Activated naive CD8-positive, alpha-beta T cell treated with anti-CD3 and anti-CD28 coated beads, Interleukin-2, amount 50 U/mL, for 24 hours (primary cell): ENCODE results near the gene RAP1A.
A peak's percentile ranks its signal among the peaks of the same experiment; 100 is the strongest.
"Not testable (repeated sequence)": the region's sequence is repeated elsewhere in the genome, so short reads cannot be mapped to it uniquely, and the experiment has no call there.

Source experiments
- ATAC-seq: fragments of 150-1000 bp; cut with Tn5 transposase; one replicate; pipeline ENCODE4 v1.10.0; 2021
- DNase-seq: peaks from one replicate; pipeline ENCODE4 v3.0.0; 2021
- H3K27ac Mint-ChIP-seq: one replicate; pipeline ENCODE4 v1.8.0; 2021; ENCODE audit warnings: mild to moderate bottlenecking, mixed read lengths
- H3K27me3 Mint-ChIP-seq: one replicate; pipeline ENCODE4 v1.8.0; 2021; ENCODE audit warnings: mixed read lengths
- H3K36me3 Mint-ChIP-seq: one replicate; pipeline ENCODE4 v1.8.0; 2021; ENCODE audit warnings: low read depth, mixed read lengths
- H3K4me1 Mint-ChIP-seq: one replicate; pipeline ENCODE4 v1.8.0; 2021; ENCODE audit warnings: mixed read lengths
- H3K4me3 Mint-ChIP-seq: one replicate; pipeline ENCODE4 v1.8.0; 2021; ENCODE audit warnings: mild to moderate bottlenecking, moderate library complexity, mixed read lengths
- H3K9me3 Mint-ChIP-seq: one replicate; pipeline ENCODE4 v1.8.0; 2021; ENCODE audit warnings: mixed read lengths

Gene RAP1A

GRCh38 chr1:111630567-111630966 is 11.0 kb downstream of the RAP1A start:
- no peak for DNase-seq
- Mint-ChIP-seq H3K4me1 (peaks cover 85% of the 10 kb centered on the region), H3K9me3 (no peaks in the 10 kb centered on the region), H3K36me3 (peaks cover 27% of the 10 kb centered on the region), H3K27me3 (no peaks in the 10 kb centered on the region), H3K27ac (peak overlapping the region; percentile 88), H3K4me3 (no peak overlapping the region)
- no peak for ATAC-seq

GRCh38 chr1:111631502-111631901 is 11.9 kb downstream of the RAP1A start:
- Mint-ChIP-seq H3K9me3 (no peaks in the 10 kb centered on the region), H3K27me3 (no peaks in the 10 kb centered on the region), H3K36me3 (peaks cover 30% of the 10 kb centered on the region), H3K27ac (peak overlapping the region; percentile 88), H3K4me1 (peaks cover 85% of the 10 kb centered on the region), H3K4me3 (no peak overlapping the region)
- ATAC-seq (peak; percentile 74), DNase-seq (no peak)

- H3K9me3 Mint-ChIP-seq, H3K4me3 Mint-ChIP-seq, H3K27me3 Mint-ChIP-seq, DNase-seq, ATAC-seq: not testable (repeated sequence)
- Mint-ChIP-seq H3K27ac (peak overlapping the region; percentile 23), H3K4me1 (peaks cover 85% of the 10 kb centered on the region), H3K36me3 (peaks cover 27% of the 10 kb centered on the region)
These were observed 13.2 kb downstream of the RAP1A start for GRCh38 chr1:111632771-111633170.

GRCh38 chr1:111633736-111634247 is 14.2 kb downstream of the RAP1A start:
- ATAC-seq, result peak; percentile 53
- no peaks in the 10 kb centered on the region for H3K27me3 Mint-ChIP-seq
- H3K36me3 Mint-ChIP-seq, result peaks cover 23% of the 10 kb centered on the region
- no peaks in the 10 kb centered on the region for H3K9me3 Mint-ChIP-seq
- H3K4me1 Mint-ChIP-seq, result peaks cover 84% of the 10 kb centered on the region
- DNase-seq, result no peak
- H3K4me3 Mint-ChIP-seq, result no peak overlapping the region
- H3K27ac Mint-ChIP-seq, result peak overlapping the region; percentile 9

GRCh38 chr1:111635324-111636009 is 15.9 kb downstream of the RAP1A start:
- Mint-ChIP-seq H3K4me1 (peaks cover 79% of the 10 kb centered on the region), H3K4me3 (no peak overlapping the region), H3K27me3 (no peaks in the 10 kb centered on the region), H3K27ac (no peak overlapping the region), H3K36me3 (peaks cover 18% of the 10 kb centered on the region), H3K9me3 (no peaks in the 10 kb centered on the region)
- ATAC-seq (no peak), DNase-seq (no peak)

GRCh38 chr1:111638320-111638719 is 18.7 kb downstream of the RAP1A start:
- ATAC-seq (no peak), DNase-seq (no peak)
- peaks cover 6% of the 10 kb centered on the region for H3K9me3 Mint-ChIP-seq
- H3K27me3 Mint-ChIP-seq, result no peaks in the 10 kb centered on the region
- no peak overlapping the region for H3K27ac Mint-ChIP-seq
- H3K36me3 Mint-ChIP-seq, result peaks cover 24% of the 10 kb centered on the region
- no peak overlapping the region for H3K4me3 Mint-ChIP-seq
- H3K4me1 Mint-ChIP-seq, result peaks cover 59% of the 10 kb centered on the region

GRCh38 chr1:111639602-111640198 is 20.1 kb downstream of the RAP1A start:
- no peak for DNase-seq
- ATAC-seq, result no peak
- Mint-ChIP-seq H3K9me3 (peaks cover 8% of the 10 kb centered on the region), H3K4me1 (peaks cover 65% of the 10 kb centered on the region), H3K27me3 (no peaks in the 10 kb centered on the region), H3K4me3 (no peak overlapping the region), H3K36me3 (peaks cover 28% of the 10 kb centered on the region), H3K27ac (no peak overlapping the region)

- Mint-ChIP-seq H3K9me3 (peaks cover 8% of the 10 kb centered on the region), H3K27ac (no peak overlapping the region), H3K27me3 (no peaks in the 10 kb centered on the region), H3K4me3 (no peak overlapping the region), H3K4me1 (peaks cover 72% of the 10 kb centered on the region), H3K36me3 (peaks cover 32% of the 10 kb centered on the region)
- ATAC-seq (no peak), DNase-seq (no peak)
These were observed 23.5 kb downstream of the RAP1A start for GRCh38 chr1:111643097-111643496.

- Mint-ChIP-seq H3K9me3 (peaks cover 8% of the 10 kb centered on the region), H3K36me3 (peaks cover 36% of the 10 kb centered on the region), H3K27ac (no peak overlapping the region), H3K27me3 (no peaks in the 10 kb centered on the region), H3K4me3 (no peak overlapping the region), H3K4me1 (peaks cover 73% of the 10 kb centered on the region)
- DNase-seq (no peak), ATAC-seq (no peak)
These were observed 24.1 kb downstream of the RAP1A start for GRCh38 chr1:111643696-111644095.

GRCh38 chr1:111644506-111644905 is 24.9 kb downstream of the RAP1A start:
- Mint-ChIP-seq H3K4me1 (peaks cover 74% of the 10 kb centered on the region), H3K36me3 (peaks cover 42% of the 10 kb centered on the region), H3K4me3 (no peak overlapping the region), H3K27me3 (no peaks in the 10 kb centered on the region), H3K27ac (no peak overlapping the region), H3K9me3 (peaks cover 8% of the 10 kb centered on the region)
- ATAC-seq, result no peak
- DNase-seq, result no peak

GRCh38 chr1:111647736-111648135 is 28.1 kb downstream of the RAP1A start:
- no peak for ATAC-seq
- DNase-seq, result no peak
- Mint-ChIP-seq H3K36me3 (peaks cover 39% of the 10 kb centered on the region), H3K27me3 (no peaks in the 10 kb centered on the region), H3K4me1 (peaks cover 77% of the 10 kb centered on the region), H3K4me3 (peak overlapping the region; percentile 27), H3K9me3 (peaks cover 4% of the 10 kb centered on the region), H3K27ac (peak overlapping the region; percentile 84)

GRCh38 chr1:111648806-111649205 is 29.2 kb downstream of the RAP1A start:
- Mint-ChIP-seq H3K27ac (peak overlapping the region; percentile 84), H3K4me3 (no peak overlapping the region)

GRCh38 chr1:111649227-111649626 is 29.6 kb downstream of the RAP1A start:
- Mint-ChIP-seq H3K9me3 (no peaks in the 10 kb centered on the region), H3K4me3 (no peak overlapping the region), H3K36me3 (peaks cover 36% of the 10 kb centered on the region), H3K27me3 (no peaks in the 10 kb centered on the region), H3K4me1 (peaks cover 78% of the 10 kb centered on the region), H3K27ac (peak overlapping the region; percentile 84)
- no peak for ATAC-seq
- DNase-seq, result no peak

More at GRCh38 chr1:111648806-111649205, 29.2 kb downstream of the RAP1A start:
- DNase-seq (no peak), ATAC-seq (no peak)
- H3K27me3 Mint-ChIP-seq, result no peaks in the 10 kb centered on the region
- no peaks in the 10 kb centered on the region for H3K9me3 Mint-ChIP-seq
- H3K4me1 Mint-ChIP-seq, result peaks cover 77% of the 10 kb centered on the region
- peaks cover 36% of the 10 kb centered on the region for H3K36me3 Mint-ChIP-seq

- no peak overlapping the region for H3K27ac Mint-ChIP-seq
These were observed 30.1 kb downstream of the RAP1A start for GRCh38 chr1:111649648-111650047.

GRCh38 chr1:111653709-111654108 is 34.1 kb downstream of the RAP1A start:
- H3K9me3 Mint-ChIP-seq, result no peaks in the 10 kb centered on the region
- peaks cover 65% of the 10 kb centered on the region for H3K4me1 Mint-ChIP-seq
- DNase-seq (no peak), ATAC-seq (no peak)
- H3K4me3 Mint-ChIP-seq, result no peak overlapping the region
- no peaks in the 10 kb centered on the region for H3K27me3 Mint-ChIP-seq
- H3K27ac Mint-ChIP-seq, result peak overlapping the region; percentile 63
- H3K36me3 Mint-ChIP-seq, result peaks cover 29% of the 10 kb centered on the region

More at GRCh38 chr1:111649648-111650047, 30.1 kb downstream of the RAP1A start:
- ATAC-seq (no peak), DNase-seq (no peak)
- peaks cover 77% of the 10 kb centered on the region for H3K4me1 Mint-ChIP-seq
- peaks cover 36% of the 10 kb centered on the region for H3K36me3 Mint-ChIP-seq
- H3K27me3 Mint-ChIP-seq, result no peaks in the 10 kb centered on the region
- no peaks in the 10 kb centered on the region for H3K9me3 Mint-ChIP-seq
- no peak overlapping the region for H3K4me3 Mint-ChIP-seq
